Measurements from ENCODE around the gene PRDM16. TPM values are rescaled to one million over a fixed set of nuclear protein-coding genes. Genes with fewer than 3 reads are reported as not detected.
A peak's percentile ranks its signal among the peaks of the same experiment; 100 is the strongest.

The PRDM16 gene
- total and polyA plus RNA-seq, 2 of the 13 experiments (the other 11 are each of a cell fraction or from before 2014, with no cell fraction given): 0.15 to 0.81 TPM

GRCh38 chr1:3455670-3456448 is 386.9 kb downstream of the PRDM16 start (continued):
- TF ChIP-seq ZBTB40 (IDR thresholded peaks at IDR 0.05) (no peak), ZBTB40 (CRISPR knock-in tag; IDR thresholded peaks at IDR 0.05) (no peak), MAFK (conservative IDR thresholded peaks at IDR 0.05 in 1 of 2, IDR thresholded peaks at IDR 0.05 in 1 of 2; ENCODE audit: low read length in 2 of 2) (no peak), ZNF343 (CRISPR knock-in tag; IDR thresholded peaks at IDR 0.05) (peak; percentile 29; the same call in 1 of the 2 replicates), FLYWCH1 (CRISPR knock-in tag; IDR thresholded peaks at IDR 0.05) (no peak), ZNF296 (CRISPR knock-in tag; conservative IDR thresholded peaks at IDR 0.05) (no peak), ZNF264 (CRISPR knock-in tag; IDR thresholded peaks at IDR 0.05) (no peak), CHD2 (IDR thresholded peaks at IDR 0.05; ENCODE audit: low read depth, low read length) (no peak), YY1 (IDR thresholded peaks at IDR 0.05; ENCODE audit: insufficient read depth, insufficient replicate concordance, low read depth, low read length) (no peak), HNRNPUL1 (IDR thresholded peaks at IDR 0.05; ENCODE audit: low read depth, low read length) (no peak), KLF11 (CRISPR knock-in tag; IDR thresholded peaks at IDR 0.05) (no peak), ZNF276 (CRISPR knock-in tag; IDR thresholded peaks at IDR 0.05; ENCODE audit: low read depth) (peak; percentile 39; the same call in 1 of the 2 replicates), ZSCAN25 (CRISPR knock-in tag; IDR thresholded peaks at IDR 0.05) (no peak), JUND (CRISPR knock-in tag; IDR thresholded peaks at IDR 0.05) (no peak), ZNF841 (CRISPR knock-in tag; IDR thresholded peaks at IDR 0.05; ENCODE audit: borderline replicate concordance) (no peak), CCDC6 (CRISPR knock-in tag; IDR thresholded peaks at IDR 0.05) (no peak), SIN3A (IDR thresholded peaks at IDR 0.05; ENCODE audit: borderline replicate concordance, low read depth, low read length) (0 out of 2 replicates have a peak, but pooled peaks have one; percentile 15), ZNF205 (CRISPR knock-in tag; IDR thresholded peaks at IDR 0.05) (no peak)
